ENCODE measurements around the gene LRFN2.

- no peak for TF ChIP-seq CTCF (conservative IDR thresholded peaks at IDR 0.05; ENCODE audit: low read depth, low read length)
- TF ChIP-seq EZH2 (IDR thresholded peaks at IDR 0.05; ENCODE audit: low read length, unreplicated experiment): no peak
- TF ChIP-seq EZH2phosphoT487 (IDR thresholded peaks at IDR 0.05; ENCODE audit: borderline replicate concordance, low read length): no peak
Measured at GRCh38 chr6:40505191-40505810, 81.9 kb downstream of the LRFN2 start.
